ENCODE results near the gene ZNF598. TPM values are rescaled to one million over a fixed set of nuclear protein-coding genes. Genes with fewer than 3 reads are reported as not detected.

ZNF598 gene
- total and polyA plus RNA-seq, 2 of the 13 experiments (the other 11 are each of a cell fraction or from before 2014, with no cell fraction given): 13.5 to 14.2 TPM

- TF ChIP-seq YY1 (IDR thresholded peaks at IDR 0.05; ENCODE audit: insufficient read depth, insufficient replicate concordance, low read depth, low read length) (no peak), ZNF790 (CRISPR knock-in tag; IDR thresholded peaks at IDR 0.05; ENCODE audit: borderline replicate concordance) (no peak), RBM22 (optimal IDR thresholded peaks at IDR 0.05; ENCODE audit: low read length) (no peak), EHMT2 (IDR thresholded peaks at IDR 0.05; ENCODE audit: borderline replicate concordance, low read depth, low read length) (no peak), CCDC6 (CRISPR knock-in tag; IDR thresholded peaks at IDR 0.05) (no peak; the same call in 1 of the 2 replicates), TCF7 (IDR thresholded peaks at IDR 0.05; ENCODE audit: low read depth) (no peak), ZUFSP (CRISPR knock-in tag; IDR thresholded peaks at IDR 0.05; ENCODE audit: borderline replicate concordance) (no peak), KAT2B (IDR thresholded peaks at IDR 0.05; ENCODE audit: borderline replicate concordance, low read depth, low read length) (no peak), BCL6 (CRISPR knock-in tag; IDR thresholded peaks at IDR 0.05) (no peak), U2AF1 (optimal IDR thresholded peaks at IDR 0.05; ENCODE audit: low read depth, low read length) (no peak), ZNF644 (CRISPR knock-in tag; IDR thresholded peaks at IDR 0.05; ENCODE audit: low read depth) (no peak), HMGA1 (CRISPR knock-in tag; conservative IDR thresholded peaks at IDR 0.05) (no peak), KMT2A (CRISPR knock-in tag; IDR thresholded peaks at IDR 0.05) (no peak; the same call in 1 of the 2 replicates), KIAA2018 (CRISPR knock-in tag; IDR thresholded peaks at IDR 0.05; ENCODE audit: borderline replicate concordance) (no peak), ZNF616 (CRISPR knock-in tag; IDR thresholded peaks at IDR 0.05; ENCODE audit: low read depth) (no peak), ZBTB7A (CRISPR knock-in tag; IDR thresholded peaks at IDR 0.05) (no peak), ETV5 (CRISPR knock-in tag; IDR thresholded peaks at IDR 0.05; ENCODE audit: borderline replicate concordance) (no peak), ATF2 (CRISPR knock-in tag; IDR thresholded peaks at IDR 0.05) (no peak), HCFC1 (IDR thresholded peaks at IDR 0.05; ENCODE audit: low read depth, low read length) (no peak)
Observed at GRCh38 chr16:2038382-2039231, 29.0 kb upstream of the ZNF598 start (continued).

All from HepG2 (cell line).